ENCODE results near the gene EN2. TPM values are rescaled to one million over a fixed set of nuclear protein-coding genes. Genes with fewer than 3 reads are reported as not detected.

EN2 gene
- polyA plus RNA-seq, 3 donors: 0.04 to 0.05 TPM; not detected in 1

DNA sequence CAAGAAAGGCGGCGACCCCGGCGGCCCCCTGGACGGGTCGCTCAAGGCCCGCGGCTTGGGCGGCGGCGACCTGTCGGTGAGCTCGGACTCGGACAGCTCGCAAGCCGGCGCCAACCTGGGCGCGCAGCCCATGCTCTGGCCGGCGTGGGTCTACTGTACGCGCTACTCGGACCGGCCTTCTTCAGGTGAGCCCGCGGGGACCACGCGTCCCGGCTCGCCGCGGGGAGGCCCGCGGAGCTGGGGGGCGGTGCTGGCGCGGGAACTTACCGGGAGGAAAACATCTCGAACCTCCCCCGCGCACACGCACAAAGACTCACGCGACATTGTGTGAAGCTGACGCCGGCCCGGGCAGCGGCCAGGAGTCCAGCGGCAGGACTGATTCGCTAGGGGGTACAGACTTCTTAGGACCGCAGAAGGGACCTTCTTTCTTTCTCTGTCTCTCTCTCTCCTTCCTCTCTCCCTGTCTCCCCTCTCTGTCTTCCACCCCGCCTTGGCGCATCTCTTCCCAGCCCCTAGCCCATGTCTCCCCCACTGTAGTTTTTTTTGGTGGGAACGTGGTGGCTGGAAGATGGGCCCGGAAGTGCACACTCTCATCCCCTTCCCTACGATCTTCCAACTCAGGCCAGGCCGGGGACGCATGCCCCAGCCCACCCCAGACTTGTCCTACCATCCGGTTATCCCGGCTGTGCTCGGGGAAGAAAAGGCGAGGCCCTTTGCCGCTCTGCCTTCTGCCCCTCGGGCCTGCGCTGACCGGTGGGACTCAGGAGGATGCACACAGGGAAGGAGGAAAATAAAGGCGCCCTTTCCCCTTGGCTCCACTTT is 1.2 kb downstream of the EN2 start:
- H3K27ac ChIP-seq (ENCODE audit: low read depth, low read length): no peak overlapping the region
- WGBS, 3 donors: 2 to 3% (median 3%) methylated on average over 49 to 68 of the region's 68 CpGs

DNA sequence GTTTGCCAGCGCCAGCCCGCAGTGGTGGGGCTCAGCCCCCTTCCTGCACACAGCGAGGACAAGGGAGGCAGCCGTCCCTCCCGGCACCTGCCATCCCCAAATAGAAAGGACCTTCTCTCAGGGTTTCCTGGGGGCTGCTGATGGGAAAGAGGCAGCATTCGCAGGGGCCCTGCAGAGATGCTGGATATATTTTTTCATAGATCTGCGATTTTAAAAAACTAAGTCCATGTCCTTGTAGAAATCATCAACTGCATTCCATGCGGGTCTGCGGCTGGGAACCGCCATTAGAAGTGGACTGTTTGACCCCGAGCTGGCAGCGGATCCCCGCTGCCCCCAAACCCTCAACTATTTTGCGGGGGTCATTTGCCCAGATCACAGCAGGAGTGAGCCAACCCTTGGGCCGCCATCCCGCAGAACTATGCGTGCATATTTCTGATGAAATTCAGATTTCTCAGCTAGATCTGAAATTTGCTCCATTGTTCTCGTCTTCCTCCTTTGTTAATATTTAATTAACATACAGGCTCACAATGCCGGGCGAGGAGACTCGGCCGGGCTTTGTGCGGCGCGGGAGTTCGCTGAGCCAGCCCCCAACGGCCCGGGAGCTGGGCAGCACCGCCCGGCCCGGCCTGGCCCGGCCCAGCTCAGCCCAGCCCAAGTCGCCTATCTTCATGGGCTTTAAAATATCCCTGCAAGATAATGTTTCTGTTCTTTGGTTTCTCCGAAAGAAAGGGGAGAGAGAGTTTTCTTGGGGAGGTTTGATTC is 2.0 kb downstream of the EN2 start:
- no peak overlapping the region for H3K27ac ChIP-seq (ENCODE audit: low read depth, low read length)
- WGBS, 3 donors: 7 to 8% (median 8%) methylated on average over 33 to 34 of the region's 34 CpGs

DNA sequence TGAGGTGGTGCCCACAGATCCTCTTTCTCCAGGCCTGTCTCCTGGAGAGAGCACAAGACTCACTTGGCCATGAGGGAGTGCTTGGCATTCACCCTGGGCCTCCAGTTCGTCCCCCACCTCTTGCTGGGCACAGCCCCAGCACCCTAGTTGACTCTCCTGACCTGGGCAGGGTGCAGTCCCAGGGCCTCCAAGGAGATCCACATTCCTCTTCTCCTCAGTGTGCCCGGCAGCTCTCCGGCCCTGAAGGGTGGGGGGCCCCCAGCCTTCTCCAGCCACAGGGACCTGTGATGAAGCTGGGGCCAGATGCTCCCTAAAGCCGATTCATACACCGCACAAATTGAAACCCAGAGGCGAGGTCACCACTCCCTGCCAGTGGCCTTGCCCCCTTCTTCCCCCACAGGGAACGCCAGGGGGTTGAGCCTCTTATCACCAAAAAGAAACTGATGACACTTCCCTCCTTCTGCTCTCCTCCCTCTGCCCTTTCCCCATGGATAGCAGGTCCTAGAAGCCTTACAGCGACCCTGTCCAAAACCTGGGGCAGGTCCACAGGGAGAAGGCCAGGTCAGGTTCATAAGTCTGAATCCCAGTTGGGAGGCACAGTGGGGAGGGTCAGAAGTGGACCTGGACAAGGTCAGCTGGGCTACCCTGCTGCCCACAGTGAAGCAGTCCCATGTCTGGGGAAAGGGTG is 3.1 kb downstream of the EN2 start:
- 12 to 27% (median 16%) methylated on average over 8 of the region's 8 CpGs for WGBS, 3 donors
- no peak overlapping the region for H3K27ac ChIP-seq (ENCODE audit: low read depth, low read length)

DNA sequence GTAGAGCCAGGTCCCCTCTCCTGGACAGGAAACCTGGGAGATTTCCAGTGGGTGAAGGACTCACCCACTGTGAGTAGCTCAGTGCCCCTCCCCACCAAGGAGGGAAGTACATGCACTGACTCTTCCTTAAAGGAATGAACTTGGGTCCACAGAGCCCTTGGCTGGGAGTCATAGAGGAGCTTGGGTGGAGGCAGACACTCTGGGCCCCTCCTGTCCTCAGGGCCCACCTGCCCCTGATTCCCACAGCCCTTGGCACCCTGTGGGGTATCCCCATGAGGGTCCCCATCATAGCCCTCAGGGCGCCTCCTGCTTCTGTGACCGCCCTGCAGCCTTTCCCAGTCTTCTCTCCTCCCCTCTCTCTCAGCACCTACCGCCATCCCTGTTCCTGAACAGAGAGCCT is 3.7 kb downstream of the EN2 start:
- no peak overlapping the region for H3K27ac ChIP-seq (ENCODE audit: low read depth, low read length)
- WGBS, 3 donors: 21 to 51% (median 32%) methylated on average over 3 of the region's 3 CpGs

DNA sequence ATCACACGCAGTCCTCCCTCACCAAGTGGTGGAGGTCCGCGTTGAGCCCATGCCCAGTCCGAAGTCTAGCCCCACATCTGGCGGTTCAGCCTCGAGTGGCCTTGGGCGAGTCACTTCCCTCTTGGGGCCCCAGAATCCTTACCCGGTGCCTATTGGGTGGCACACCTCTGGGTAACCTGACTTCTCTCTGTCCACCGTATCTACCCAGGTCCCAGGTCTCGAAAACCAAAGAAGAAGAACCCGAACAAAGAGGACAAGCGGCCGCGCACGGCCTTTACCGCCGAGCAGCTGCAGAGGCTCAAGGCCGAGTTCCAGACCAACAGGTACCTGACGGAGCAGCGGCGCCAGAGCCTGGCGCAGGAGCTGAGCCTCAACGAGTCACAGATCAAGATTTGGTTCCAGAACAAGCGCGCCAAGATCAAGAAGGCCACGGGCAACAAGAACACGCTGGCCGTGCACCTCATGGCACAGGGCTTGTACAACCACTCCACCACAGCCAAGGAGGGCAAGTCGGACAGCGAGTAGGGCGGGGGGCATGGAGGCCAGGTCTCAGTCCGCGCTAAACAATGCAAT is 4.3 kb downstream of the EN2 start:
- H3K27ac ChIP-seq (ENCODE audit: low read depth, low read length): no peak overlapping the region
- 11 to 14% (median 13%) methylated on average over 33 of the region's 33 CpGs for WGBS, 3 donors

DNA sequence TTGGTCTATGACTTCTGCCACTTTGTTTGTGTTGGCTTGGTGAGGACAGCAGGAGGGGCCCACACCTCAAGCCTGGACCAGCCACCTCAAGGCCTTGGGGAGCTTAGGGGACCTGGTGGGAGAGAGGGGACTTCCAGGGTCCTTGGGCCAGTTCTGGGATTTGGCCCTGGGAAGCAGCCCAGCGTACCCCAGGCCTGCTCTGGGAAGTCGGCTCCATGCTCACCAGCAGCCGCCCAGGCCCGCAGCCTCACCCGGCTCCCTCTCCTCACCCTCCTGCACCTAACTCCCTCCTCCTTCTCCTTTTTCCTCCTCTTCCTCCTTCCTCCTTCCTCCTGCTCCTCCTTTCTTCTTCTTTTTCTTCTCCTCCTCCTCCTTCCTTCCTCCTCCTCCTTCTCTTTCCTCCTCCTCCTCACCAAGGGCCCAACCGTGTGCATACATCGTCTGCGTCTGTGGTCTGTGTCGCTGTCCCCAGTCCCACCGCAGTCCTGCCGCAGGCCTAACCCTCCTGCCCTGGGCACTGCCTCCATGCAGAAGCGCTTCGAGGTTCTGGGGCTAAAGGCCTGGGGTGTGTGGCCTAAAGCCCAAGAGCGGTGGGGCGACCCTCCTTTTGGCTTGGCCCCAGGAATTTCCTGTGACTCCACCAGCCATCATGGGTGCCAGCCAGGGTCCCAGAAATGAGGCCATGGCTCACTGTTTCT is 5.3 kb downstream of the EN2 start:
- WGBS, 3 donors: 14 to 24% (median 15%) methylated on average over 15 of the region's 15 CpGs
- H3K27ac ChIP-seq (ENCODE audit: low read depth, low read length): no peak overlapping the region

DNA sequence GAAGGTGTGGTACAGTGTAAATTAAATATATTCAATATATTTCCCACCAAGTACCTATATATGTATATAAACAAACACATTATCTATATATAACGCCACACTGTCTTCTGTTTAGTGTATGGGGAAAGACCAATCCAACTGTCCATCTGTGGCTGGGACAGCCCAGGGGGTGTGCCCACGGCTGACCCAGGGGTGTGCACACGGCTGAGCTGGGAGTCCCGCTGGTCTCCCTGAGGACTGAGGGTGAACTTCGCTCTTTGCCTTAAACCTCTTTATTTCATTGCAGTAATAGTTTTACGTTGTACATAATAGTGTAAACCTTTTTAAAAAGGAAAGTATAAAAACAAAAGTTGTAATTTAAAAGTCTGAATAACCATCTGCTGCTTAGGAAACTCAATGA is 6.3 kb downstream of the EN2 start:
- H3K27ac ChIP-seq (ENCODE audit: low read depth, low read length): no peak overlapping the region
- WGBS, 3 donors: 11 to 22% (median 11%) methylated on average over 6 of the region's 6 CpGs

DNA sequence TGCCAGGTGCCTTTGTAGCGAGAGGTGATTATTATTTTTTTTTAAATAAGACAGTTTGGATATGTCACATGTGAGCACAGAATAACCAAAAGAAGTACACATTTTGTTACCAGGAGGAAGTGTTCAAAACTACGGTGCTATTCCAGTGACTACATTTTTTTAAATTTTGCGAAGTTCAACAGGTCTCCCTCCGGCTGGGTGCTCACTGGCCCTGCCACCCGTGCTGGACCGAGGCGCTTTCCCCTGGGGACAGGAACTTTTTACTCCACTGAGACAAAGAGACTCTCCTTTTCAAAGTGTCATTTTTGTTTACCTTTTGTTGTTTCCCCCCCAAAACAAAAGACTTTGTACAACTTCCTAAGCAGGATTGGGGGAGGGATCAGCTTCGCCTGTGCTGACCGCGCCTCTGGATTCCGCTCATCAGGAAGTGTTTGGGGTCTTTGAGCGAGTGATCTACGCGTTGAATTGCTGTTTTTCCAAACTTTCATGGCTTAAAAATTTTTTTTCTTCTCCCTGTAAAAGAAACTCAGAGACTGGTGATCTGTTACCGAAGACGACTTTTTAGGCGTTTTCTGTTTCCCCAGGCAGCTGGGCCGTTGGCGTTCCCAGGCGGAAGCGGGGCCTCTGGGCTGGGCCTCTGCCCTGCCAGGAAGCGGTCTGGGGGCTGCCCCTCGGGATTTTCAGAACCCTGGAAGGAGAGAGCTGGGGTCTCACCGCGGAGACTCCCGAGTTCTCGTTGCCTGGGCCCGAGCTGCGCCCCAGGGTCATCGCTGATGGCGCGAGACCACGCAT is 7.2 kb downstream of the EN2 start:
- WGBS, 3 donors: 8 to 9% (median 8%) methylated on average over 33 of the region's 33 CpGs

DNA sequence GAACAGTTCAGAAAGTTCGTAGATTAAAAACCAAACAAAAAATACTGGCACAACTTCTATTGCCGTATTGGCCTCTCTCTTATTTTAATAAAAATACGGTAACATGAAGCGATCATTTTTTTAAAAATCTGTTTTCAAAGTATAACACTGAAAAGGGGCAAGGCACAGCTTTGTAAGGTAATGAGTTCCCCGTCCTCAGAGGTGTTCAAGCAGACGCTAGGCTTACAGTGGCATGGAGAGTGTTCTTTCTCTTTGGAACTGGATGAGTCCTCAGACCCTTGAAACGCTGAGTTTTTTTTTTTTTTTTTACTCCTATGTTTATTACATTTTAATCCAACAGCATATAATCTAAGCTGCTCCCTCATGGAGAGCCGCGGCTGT is 7.8 kb downstream of the EN2 start:
- no peak overlapping the region for H3K27ac ChIP-seq (ENCODE audit: low read depth, low read length)
- WGBS, 3 donors: 9 to 20% (median 11%) methylated on average over 9 of the region's 9 CpGs

More for the DNA sequence above, 7.2 kb downstream of the EN2 start:
- H3K27ac ChIP-seq (ENCODE audit: low read depth, low read length): no peak overlapping the region

DNA sequence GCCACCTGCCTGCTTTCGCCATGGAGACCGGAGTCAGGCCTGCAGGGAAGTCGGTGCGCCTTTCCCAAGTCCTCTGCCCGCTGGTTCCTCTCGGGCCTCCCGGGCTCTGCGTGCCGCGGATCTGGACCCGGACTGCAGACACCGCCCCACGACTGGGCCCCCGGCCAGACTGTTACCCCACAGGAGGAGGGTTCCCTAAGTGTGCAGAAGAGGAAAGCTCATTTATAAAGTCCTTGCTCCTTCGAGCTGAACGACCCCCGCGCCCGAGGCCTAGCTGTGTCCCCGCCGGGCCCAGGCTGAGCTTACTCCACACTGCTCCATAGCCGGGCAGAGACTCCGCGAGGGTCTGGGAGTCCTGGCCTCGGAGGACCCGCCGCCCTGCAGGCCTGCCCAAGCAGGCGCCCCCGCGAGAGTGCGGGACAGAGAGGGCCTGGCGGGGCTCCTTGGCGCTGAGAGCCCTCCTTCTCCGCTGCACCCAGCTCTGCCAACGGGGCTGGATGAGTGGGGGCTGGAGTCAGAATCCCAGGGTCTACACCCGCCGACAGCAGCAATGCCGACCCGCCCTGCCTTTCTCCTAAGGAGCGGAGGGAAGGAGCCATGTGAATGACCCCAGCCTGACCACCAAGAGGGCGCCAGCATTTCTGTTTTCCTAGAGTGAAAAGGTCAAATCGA is 8.3 kb downstream of the EN2 start:
- 4 to 6% (median 5%) methylated on average over 37 to 42 of the region's 42 CpGs for WGBS, 3 donors
- no peak overlapping the region for H3K27ac ChIP-seq (ENCODE audit: low read depth, low read length)

- WGBS, 3 donors: 4% methylated on average over 77 to 78 of the region's 78 CpGs
- H3K27ac ChIP-seq (ENCODE audit: low read depth, low read length): no peak overlapping the region
Measured at GRCh38 chr7:155466814-155467733, 9.1 kb downstream of the EN2 start.

DNA sequence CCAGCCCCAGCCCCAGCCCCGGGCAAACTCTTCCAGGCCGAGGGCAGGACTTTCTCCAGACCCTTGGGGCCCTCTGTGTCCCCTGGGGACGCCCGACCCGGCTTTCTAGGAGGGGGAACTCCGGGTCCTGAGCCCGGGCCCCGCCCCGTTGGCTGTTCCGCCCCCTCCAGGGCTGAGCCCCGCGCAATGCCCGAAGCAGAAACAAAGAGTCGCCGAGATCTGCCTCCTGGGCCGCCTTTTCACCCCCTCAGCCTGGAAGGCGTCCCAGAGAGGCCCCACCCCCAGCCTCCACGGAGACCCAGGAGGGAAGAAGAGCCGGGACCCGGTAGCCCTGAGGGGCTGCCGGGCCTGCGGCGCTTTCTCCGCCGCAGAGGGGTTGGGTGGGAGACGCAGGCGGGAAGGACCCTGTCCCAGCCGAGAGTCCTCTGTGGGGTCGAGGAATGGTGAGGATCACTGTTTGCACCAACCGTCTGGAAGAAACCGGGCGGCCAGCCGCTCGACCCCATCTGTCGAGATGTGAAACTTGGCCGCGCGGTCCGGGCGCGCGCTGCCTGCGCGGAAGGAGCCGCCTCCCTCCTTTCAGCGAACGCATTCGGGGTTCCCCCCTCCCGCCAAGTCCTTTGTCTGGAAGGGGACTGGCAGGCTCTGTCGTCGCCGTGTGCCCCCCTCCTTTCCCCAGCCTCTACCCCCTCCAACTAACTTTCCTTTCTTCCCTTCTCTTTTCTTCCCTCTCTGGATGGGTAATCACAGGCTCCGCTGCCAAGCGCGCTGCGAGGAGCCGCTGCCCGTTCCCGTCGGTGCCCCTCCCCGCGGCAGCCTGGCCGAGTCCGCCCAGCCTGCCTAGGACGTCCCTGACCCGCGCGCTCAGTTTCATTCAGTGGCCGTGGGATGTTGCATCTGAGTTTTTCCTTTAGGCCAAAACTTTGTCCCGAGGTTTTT is 10.2 kb downstream of the EN2 start:
- no peak overlapping the region for H3K27ac ChIP-seq (ENCODE audit: low read depth, low read length)
- WGBS, 3 donors: 2% methylated on average over 64 to 70 of the region's 70 CpGs

GRCh38 chr7:155468785-155469148 is 10.8 kb downstream of the EN2 start:
- no peak overlapping the region for H3K27ac ChIP-seq (ENCODE audit: low read depth, low read length)
- 10 to 12% (median 12%) methylated on average over 10 of the region's 10 CpGs for WGBS, 3 donors

- WGBS, 3 donors: 7 to 12% (median 8%) methylated on average over 12 of the region's 12 CpGs
- no peak overlapping the region for H3K27ac ChIP-seq (ENCODE audit: low read depth, low read length)
Measured at GRCh38 chr7:155469311-155470185, 11.6 kb downstream of the EN2 start.
